Prostate gland (tissue), 2 donors: Measurements from ENCODE around the gene DBN1.

Experiments
- POLR2AphosphoS5 ChIP-seq: sonication (generic); formaldehyde crosslinking; IDR thresholded peaks from one replicate; pipeline ENCODE4 v1.6.1; 2017; ENCODE audit warnings: antibody characterized with exemption
- TF ChIP-seq, protein P1 (sequence below), 4 experiments: fragments of 200-600 bp in 2 of 4; fragments of 450-650 bp in 2 of 4; sonication (generic) in 2 of 4; IDR thresholded peaks; 1 replicate in 3 of 4; 2 replicates in 1 of 4; pipeline ENCODE4 v1.5.1; 2016 to 2019; ENCODE audit warnings: antibody characterized with exemption in 4 of 4, mild to moderate bottlenecking in 2 of 4, moderate library complexity in 2 of 4

DNA sequence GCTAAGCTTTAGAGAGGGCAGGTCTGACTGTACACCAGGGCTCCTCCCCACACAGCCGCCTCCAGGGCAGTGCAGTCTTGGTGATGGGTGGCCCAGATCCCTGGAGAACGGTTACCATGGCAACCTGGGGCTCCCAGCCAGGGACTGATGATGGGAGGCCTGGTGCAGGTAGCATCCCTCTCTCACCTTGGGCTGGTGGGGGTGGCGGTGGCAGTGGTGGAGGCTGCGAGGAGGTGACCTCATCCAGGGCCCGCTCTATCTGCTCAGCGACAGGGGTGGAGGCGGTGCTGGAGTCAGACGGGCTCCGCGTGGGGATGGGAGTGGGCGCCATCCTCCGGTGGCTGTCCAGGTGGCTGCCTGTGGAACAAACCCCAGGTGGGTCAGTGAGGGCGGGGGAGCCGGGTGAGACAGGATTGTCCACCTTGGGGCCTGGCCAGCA lies 14.5 kb downstream of the DBN1 start:
- TF ChIP-seq, protein P1, sequence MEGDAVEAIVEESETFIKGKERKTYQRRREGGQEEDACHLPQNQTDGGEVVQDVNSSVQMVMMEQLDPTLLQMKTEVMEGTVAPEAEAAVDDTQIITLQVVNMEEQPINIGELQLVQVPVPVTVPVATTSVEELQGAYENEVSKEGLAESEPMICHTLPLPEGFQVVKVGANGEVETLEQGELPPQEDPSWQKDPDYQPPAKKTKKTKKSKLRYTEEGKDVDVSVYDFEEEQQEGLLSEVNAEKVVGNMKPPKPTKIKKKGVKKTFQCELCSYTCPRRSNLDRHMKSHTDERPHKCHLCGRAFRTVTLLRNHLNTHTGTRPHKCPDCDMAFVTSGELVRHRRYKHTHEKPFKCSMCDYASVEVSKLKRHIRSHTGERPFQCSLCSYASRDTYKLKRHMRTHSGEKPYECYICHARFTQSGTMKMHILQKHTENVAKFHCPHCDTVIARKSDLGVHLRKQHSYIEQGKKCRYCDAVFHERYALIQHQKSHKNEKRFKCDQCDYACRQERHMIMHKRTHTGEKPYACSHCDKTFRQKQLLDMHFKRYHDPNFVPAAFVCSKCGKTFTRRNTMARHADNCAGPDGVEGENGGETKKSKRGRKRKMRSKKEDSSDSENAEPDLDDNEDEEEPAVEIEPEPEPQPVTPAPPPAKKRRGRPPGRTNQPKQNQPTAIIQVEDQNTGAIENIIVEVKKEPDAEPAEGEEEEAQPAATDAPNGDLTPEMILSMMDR (IDR thresholded peaks at IDR 0.05) = no peak
- TF ChIP-seq POLR2AphosphoS5 = no peak
